GM18520 (cell line): ENCODE data around the gene TRIM37.

Experiments
- ATAC-seq: cut with Tn5 transposase; IDR thresholded peaks from one replicate; pipeline ENCODE4 v1.9.1; 2021; ENCODE audit not compliant: unreplicated experiment

Gene TRIM37

DNA sequence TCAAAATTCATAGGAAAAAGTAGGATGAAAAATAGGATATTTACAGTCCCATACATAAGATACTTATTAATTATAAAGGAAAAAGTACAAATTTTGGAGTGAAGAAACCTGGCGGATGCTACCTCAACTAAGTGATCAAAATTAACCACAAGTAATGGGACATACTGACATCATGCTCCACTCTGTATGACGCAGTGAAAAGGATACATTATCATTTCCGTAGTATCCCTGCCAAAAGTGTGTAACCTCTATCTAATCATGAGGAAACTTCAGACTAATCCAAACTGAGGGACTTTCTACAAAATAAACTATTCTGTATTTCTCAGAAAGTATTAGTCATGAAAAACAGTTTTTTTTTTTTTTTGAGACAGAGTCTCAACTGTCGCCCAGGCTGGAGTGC is 60.5 kb downstream of the TRIM37 start:
- no peak for ATAC-seq

DNA sequence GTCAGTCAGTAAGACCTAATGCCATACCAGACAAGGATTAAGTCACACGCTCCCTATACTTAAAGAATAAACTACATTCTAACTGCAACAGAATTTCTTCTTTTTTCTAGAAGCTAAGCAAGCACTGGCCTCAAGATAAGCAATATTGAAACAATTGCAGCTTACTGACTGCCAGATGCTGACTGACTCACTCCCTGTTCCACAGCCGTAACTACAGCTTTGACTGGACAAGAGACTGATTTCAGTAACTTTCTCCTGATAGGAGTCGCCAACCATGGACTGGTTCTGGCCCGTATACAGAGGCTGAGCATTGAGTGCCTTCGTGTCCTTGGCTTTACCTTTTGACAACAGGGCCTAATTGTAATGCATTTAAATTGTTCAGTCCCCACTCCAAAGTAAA is 67.9 kb downstream of the TRIM37 start:
- no peak for ATAC-seq

- ATAC-seq, result no peak
Observed at GRCh38 chr17:59037960-59038359, 68.7 kb downstream of the TRIM37 start.

- no peak for ATAC-seq
Observed at GRCh38 chr17:59030811-59031210, 75.9 kb downstream of the TRIM37 start.

DNA sequence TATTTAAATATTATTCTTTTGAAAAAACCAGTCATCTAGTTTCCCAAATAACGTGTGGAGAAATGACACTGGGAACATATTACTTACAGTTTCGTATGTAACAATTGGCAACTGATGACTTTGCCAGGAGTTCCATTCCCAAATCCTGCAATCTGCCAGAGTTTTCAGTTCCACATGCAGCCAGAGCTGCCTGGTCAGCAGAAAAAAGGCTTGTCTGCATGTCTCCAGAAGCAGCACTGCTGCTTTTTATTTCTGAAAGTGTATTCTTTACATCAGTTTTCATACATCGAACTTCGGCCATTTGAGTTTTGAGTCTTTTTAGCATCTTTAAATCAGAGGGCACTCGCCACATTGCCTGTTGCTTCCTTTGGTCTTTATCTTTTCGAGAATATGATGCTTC is 78.4 kb downstream of the TRIM37 start:
- no peak for ATAC-seq

- ATAC-seq, result no peak
Observed at GRCh38 chr17:59027750-59028149, 78.9 kb downstream of the TRIM37 start.

DNA sequence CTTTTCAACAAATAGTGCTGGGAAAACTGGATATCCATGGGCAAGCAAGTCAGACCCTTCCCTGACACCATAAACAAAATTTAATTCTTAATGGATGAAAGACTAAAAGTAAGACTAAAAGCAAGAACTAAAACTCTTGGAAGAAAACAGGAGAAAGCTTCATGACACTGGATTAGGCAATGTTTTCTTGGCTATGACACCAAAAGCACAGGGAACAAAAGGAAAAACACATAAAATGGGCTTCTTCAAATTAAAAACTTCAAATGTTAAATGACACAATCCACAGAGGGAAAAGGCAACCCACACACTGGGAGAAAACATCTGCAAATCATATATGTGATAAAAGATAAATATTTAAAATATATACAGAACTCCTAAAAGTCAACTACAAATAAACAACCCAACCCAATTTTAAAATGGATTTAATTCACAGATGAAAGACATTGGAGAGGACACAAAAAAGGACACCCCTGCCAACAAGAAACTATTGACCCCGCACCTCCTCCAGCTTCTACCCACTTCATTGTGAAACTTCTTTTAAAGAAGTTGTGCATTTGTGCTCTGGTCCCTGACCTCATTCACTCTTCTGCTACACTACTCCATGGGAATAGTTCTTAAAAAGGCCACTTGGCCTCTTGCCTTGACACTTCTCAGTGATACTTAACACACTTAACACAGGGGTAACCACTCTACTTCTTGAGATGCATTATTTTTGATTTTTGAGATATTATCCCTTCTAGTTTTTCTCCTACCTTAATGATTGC is 80.3 kb downstream of the TRIM37 start:
- no peak for ATAC-seq

DNA sequence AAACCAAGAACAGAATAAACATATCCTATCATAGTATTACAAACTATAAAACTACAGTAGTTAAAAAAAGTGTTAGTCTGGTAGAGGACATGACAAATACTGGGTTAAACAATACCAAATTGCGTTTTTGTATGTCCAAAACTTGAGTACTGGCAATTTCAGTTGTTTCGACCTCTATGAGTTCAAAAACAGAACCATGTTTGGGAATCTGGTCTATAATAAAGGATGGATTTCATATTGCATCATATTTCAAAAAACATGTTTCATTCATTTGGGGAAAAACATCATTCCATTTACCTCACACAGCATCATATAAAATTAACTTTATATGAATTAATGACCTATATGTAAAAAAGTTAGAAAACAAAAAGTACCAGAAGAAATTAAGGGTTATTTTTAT is 81.8 kb downstream of the TRIM37 start:
- no peak for ATAC-seq

- ATAC-seq, result no peak
Observed at GRCh38 chr17:59018019-59018418, 88.7 kb downstream of the TRIM37 start.

DNA sequence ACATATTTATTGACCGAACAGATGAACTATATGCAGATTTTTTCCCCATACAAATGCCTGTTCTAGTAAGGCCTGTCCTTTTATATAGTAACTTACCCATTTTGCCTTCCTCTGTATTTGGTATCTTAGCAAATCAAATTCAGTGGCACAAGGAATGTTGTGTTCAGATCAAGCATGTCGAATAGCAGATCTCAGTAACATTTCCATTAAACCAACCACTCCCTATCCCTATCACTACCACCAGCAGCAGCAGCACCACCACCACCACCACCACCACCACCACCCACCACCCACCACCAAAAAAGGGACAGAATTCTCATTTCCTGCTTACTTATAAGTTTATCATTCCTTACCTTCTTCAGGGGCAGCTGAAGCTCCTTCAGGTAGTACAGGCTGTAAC is 94.7 kb downstream of the TRIM37 start:
- no peak for ATAC-seq

GRCh38 chr17:59010026-59010425 is 96.7 kb downstream of the TRIM37 start:
- ATAC-seq, result no peak

GRCh38 chr17:59008737-59009136 is 97.9 kb downstream of the TRIM37 start:
- no peak for ATAC-seq

- ATAC-seq, result no peak
Observed at GRCh38 chr17:59007995-59008394, 98.7 kb downstream of the TRIM37 start.

- ATAC-seq, result no peak
Observed at GRCh38 chr17:59004338-59005111, 102.2 kb downstream of the TRIM37 start.

GRCh38 chr17:59003860-59004259 is 102.8 kb downstream of the TRIM37 start:
- no peak for ATAC-seq

GRCh38 chr17:59002848-59003247 is 103.8 kb downstream of the TRIM37 start:
- ATAC-seq, result no peak

- ATAC-seq, result no peak
Observed at GRCh38 chr17:59002126-59002525, 104.6 kb downstream of the TRIM37 start.

DNA sequence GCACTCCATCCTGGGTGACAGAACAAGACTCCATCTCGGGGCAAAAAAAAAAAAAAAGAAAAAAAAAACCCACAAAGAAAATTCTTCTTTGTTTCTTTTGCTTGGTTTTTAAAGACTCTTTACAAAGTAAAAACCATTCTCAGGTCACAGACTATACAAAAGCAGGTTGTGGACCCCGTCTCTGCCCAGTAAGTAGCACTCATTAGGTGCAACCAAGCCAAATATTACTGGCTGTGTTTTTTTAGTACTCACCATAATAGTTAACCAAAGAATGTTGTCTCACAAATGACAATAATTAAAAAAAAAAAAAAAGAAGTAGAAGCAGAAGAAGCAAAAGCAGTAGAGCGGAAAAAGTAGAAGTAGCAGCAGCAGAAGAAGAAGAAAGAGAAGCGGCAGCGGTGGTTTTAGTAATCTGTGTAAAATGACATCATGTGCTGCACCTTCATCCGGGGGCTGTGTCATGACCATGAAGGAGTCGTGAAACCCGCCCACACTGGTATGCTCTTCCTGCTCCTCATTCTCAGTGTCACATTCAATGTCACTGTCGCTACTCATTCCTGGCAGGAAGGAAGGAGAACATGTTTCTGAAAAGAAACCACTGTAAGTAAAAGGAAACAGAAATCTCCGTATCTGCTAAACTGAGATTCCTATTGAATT is 105.4 kb downstream of the TRIM37 start:
- ATAC-seq, result peak; percentile 69

DNA sequence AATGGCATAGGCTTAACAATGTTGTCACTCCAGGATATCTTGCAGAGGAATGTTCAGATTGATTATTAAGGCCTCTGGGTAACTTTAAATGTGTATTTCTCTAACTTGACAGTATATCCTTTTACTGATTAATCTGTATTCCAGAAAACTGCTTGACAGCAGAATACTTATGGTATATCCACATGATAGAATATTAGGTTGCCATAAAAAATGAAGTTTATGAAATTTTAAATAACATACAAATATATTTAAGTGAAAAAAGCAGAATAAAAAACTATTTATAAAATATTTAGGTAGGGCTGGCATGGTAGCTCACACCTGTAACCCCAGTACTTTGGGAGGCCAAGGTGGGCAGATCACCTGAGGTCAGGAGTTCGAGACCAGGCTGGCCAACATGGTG is 106.7 kb downstream of the TRIM37 start:
- no peak for ATAC-seq

GRCh38 chr17:58999500-58999899 is 107.2 kb downstream of the TRIM37 start:
- ATAC-seq, result no peak

GRCh38 chr17:58998871-58999270 is 107.8 kb downstream of the TRIM37 start:
- no peak for ATAC-seq
